Adrenal gland (tissue), 5 donors: ENCODE measurements around the gene LYRM4.

Source experiments
- POLR2A ChIP-seq, 2 donors: fragments of 450-650 bp; IDR thresholded peaks; one replicate each; pipeline ENCODE4 v1.6.1; 2017; ENCODE audit warnings: antibody characterized with exemption in 2 of 2, mild to moderate bottlenecking in 2 of 2, moderate library complexity in 1 of 2
- TF ChIP-seq, protein P1 (sequence below), 6 experiments: fragments of 450-650 bp in 4 of 6; fragments of 200-600 bp in 2 of 6; sonication (generic) in 1 of 6; IDR thresholded peaks; 1 replicate in 5 of 6; 2 replicates in 1 of 6; pipeline versions ENCODE4 v1.5.1 to v1.8.0; 2016 to 2021; ENCODE audit warnings: antibody characterized with exemption in 6 of 6, mild to moderate bottlenecking in 2 of 6, moderate library complexity in 1 of 6
- donor health status: DM: no; HTN: no; CAD: no.

DNA sequence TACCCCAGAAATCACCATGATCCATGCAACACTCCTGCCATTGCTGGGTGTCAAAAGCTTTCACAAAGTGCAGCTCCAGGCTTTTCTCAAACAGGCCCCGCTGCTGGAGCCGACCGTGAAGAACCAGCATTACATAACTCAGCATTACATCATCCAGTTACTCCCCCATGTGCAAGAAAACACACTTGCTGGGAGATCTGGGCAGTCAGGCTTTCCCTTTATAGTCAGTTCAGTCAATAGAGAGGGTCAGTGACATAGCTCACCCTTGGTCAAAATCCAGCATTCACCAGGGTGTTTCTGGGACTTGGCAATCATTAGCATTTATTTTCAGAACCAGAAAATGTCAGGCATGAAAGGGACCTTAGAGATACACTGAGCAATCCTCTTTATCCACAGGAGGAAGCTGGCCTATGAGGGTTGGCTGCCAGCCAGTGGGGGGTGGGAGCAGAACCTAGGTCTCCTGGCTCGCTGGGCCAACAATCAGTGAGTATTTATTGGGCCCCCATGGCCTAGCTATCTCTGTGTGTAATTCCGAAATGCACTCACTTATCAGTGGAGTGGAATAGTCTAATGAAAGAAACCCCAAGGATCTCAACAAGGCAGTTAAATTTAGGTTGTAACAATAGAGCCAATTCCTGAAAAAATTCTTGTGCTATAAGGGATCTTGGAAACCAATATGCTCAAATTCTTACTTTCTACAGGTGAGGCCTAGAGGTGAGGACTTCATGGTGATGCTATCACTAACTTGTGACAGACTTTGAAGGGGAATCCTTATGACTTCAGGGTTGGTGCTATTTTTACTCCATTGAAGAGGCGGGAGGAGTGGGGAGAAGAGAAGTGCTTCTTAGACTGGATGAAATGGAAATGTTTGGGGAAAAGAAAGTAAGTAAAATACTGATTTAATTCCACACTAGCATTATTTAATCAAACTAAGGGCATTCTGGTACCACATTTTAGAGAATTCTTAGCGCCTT is 54.6 kb downstream of the LYRM4 start:
- TF ChIP-seq, protein P1, sequence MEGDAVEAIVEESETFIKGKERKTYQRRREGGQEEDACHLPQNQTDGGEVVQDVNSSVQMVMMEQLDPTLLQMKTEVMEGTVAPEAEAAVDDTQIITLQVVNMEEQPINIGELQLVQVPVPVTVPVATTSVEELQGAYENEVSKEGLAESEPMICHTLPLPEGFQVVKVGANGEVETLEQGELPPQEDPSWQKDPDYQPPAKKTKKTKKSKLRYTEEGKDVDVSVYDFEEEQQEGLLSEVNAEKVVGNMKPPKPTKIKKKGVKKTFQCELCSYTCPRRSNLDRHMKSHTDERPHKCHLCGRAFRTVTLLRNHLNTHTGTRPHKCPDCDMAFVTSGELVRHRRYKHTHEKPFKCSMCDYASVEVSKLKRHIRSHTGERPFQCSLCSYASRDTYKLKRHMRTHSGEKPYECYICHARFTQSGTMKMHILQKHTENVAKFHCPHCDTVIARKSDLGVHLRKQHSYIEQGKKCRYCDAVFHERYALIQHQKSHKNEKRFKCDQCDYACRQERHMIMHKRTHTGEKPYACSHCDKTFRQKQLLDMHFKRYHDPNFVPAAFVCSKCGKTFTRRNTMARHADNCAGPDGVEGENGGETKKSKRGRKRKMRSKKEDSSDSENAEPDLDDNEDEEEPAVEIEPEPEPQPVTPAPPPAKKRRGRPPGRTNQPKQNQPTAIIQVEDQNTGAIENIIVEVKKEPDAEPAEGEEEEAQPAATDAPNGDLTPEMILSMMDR (IDR thresholded peaks at IDR 0.05), result no peak
- TF ChIP-seq POLR2A (IDR thresholded peaks at IDR 0.05), result no peak
